IMR-90 (cell line): ENCODE measurements around the gene ZNF582.

ENCODE experiments used
- BHLHE40 ChIP-seq: fragments of 150-350 bp; IDR thresholded peaks from 2 replicates; pipeline ENCODE4 v1.6.1; 2016; ENCODE audit warnings: mild to moderate bottlenecking, low read depth, low read length
- CEBPB ChIP-seq: IDR thresholded peaks from 2 replicates; pipeline ENCODE4 v1.6.1; 2012; ENCODE audit warnings: low read depth, low read length, improper control_type of control experiment
- CTCF ChIP-seq: conservative IDR thresholded peaks from 2 replicates; pipeline ENCODE4 v1.5.1; 2012; ENCODE audit warnings: mild to moderate bottlenecking, low read depth, low read length, improper control_type of control experiment
- NFE2L2 ChIP-seq: fragments of 150-350 bp; IDR thresholded peaks from 2 replicates; pipeline ENCODE4 v1.6.1; 2016; ENCODE audit warnings: low read depth, mild to moderate bottlenecking, low read length
- POLR2A ChIP-seq: IDR thresholded peaks from 2 replicates; pipeline ENCODE4 v1.6.1; 2012; ENCODE audit warnings: mild to moderate bottlenecking, low read depth, low read length
- RAD21 ChIP-seq: IDR thresholded peaks from 2 replicates; pipeline ENCODE4 v1.6.1; 2012; ENCODE audit warnings: low read length, improper control_type of control experiment
- RFX5 ChIP-seq: IDR thresholded peaks from 2 replicates; pipeline ENCODE4 v1.8.0; 2012; ENCODE audit warnings: low read depth, mild to moderate bottlenecking, low read length, moderate library complexity
- SMC3 ChIP-seq: fragments of 150-350 bp; IDR thresholded peaks from 2 replicates; pipeline ENCODE4 v1.6.1; 2016; ENCODE audit warnings: low read depth, mild to moderate bottlenecking, antibody characterized with exemption, low read length, moderate library complexity
- TF ChIP-seq, protein P1 (sequence below): fragments of 150-350 bp; IDR thresholded peaks from 2 replicates; pipeline ENCODE4 v1.6.1; 2016; ENCODE audit warnings: low read depth, mild to moderate bottlenecking, low read length, moderate library complexity, borderline replicate concordance

DNA sequence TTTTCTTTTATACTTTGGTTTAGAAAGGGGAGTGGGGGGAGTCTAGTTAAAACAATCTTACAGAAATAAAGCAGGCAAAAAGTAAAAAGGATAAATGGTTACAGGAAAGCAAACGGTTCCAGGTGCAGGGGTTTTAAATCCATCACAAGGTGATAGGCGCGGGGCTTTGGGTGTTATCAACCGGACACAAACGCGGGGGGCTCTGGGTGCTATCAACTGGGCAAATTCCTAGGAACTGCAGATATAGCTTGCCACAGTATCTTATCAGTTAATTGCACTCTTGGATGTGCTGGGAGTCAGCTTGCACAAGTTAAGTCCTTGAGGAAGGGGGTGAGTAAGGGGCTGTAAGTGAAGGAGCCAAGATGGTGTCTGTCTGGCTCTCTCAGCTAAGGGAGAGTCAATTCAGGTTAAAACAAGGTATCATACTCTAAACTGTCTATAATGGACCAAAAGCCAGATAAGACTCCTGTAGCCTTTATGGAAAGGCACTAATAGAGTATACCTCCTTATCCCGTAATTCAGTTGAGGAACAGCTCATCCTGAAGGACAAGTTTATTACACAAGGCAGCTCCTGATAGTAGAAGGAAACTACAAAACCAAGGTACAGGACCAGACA lies 46.1 kb downstream of the ZNF582 start:
- no peak for TF ChIP-seq CTCF
- TF ChIP-seq POLR2A: no peak
- TF ChIP-seq RAD21: no peak
- no peak for TF ChIP-seq BHLHE40
- no peak for TF ChIP-seq RFX5
- TF ChIP-seq CEBPB: no peak
- no peak for TF ChIP-seq NFE2L2
- no peak for TF ChIP-seq SMC3
- TF ChIP-seq, protein P1, sequence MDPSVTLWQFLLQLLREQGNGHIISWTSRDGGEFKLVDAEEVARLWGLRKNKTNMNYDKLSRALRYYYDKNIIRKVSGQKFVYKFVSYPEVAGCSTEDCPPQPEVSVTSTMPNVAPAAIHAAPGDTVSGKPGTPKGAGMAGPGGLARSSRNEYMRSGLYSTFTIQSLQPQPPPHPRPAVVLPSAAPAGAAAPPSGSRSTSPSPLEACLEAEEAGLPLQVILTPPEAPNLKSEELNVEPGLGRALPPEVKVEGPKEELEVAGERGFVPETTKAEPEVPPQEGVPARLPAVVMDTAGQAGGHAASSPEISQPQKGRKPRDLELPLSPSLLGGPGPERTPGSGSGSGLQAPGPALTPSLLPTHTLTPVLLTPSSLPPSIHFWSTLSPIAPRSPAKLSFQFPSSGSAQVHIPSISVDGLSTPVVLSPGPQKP: no peak
